ENCODE data around the gene ARHGEF19. TPM values are rescaled to one million over a fixed set of nuclear protein-coding genes. Genes with fewer than 3 reads are reported as not detected.

Gene ARHGEF19
- total and polyA plus RNA-seq, 2 of the 13 experiments (the other 11 are each of a cell fraction or from before 2014, with no cell fraction given), result 1.7 to 1.8 TPM

GRCh38 chr1:16206547-16207317, 5.7 kb downstream of the ARHGEF19 start (continued):
- TF ChIP-seq ZNF883 (CRISPR knock-in tag; IDR thresholded peaks at IDR 0.05; ENCODE audit: not compliant biosample characterization) (peak; percentile 67), ZNF724P (CRISPR knock-in tag; IDR thresholded peaks at IDR 0.05; ENCODE audit: borderline replicate concordance) (no peak), ZNF331 (CRISPR knock-in tag; IDR thresholded peaks at IDR 0.05) (0 out of 2 replicates have a peak, but pooled peaks have one; percentile 14), SNAI1 (CRISPR knock-in tag; IDR thresholded peaks at IDR 0.05; ENCODE audit: borderline replicate concordance) (no peak), ZBTB20 (CRISPR knock-in tag; IDR thresholded peaks at IDR 0.05; ENCODE audit: borderline replicate concordance, low read depth) (no peak), POLR2A (IDR thresholded peaks at IDR 0.05; ENCODE audit: insufficient read depth in 1 of 2, low read depth in 2 of 2, low read length in 2 of 2) (peak; percentile 74 to 94; a peak in 3 of 4 replicates), HNRNPK (IDR thresholded peaks at IDR 0.05; ENCODE audit: low read depth, low read length, poor library complexity, severe bottlenecking) (peak; percentile 57)
- TF ChIP-seq, protein P1, sequence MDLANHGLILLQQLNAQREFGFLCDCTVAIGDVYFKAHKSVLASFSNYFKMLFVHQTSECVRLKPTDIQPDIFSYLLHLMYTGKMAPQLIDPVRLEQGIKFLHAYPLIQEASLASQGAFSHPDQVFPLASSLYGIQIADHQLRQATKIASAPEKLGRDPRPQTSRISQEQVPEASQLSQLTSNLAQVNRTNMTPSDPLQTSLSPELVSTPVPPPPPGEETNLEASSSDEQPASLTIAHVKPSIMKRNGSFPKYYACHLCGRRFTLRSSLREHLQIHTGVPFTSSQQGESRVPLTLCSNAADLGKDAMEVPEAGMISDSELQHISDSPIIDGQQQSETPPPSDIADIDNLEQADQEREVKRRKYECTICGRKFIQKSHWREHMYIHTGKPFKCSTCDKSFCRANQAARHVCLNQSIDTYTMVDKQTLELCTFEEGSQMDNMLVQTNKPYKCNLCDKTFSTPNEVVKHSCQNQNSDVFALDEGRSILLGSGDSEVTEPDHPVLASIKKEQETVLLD (CRISPR knock-in tag; IDR thresholded peaks at IDR 0.05; ENCODE audit: low read depth), result peak; percentile 51; the same call in 1 of the 2 replicates

DNA sequence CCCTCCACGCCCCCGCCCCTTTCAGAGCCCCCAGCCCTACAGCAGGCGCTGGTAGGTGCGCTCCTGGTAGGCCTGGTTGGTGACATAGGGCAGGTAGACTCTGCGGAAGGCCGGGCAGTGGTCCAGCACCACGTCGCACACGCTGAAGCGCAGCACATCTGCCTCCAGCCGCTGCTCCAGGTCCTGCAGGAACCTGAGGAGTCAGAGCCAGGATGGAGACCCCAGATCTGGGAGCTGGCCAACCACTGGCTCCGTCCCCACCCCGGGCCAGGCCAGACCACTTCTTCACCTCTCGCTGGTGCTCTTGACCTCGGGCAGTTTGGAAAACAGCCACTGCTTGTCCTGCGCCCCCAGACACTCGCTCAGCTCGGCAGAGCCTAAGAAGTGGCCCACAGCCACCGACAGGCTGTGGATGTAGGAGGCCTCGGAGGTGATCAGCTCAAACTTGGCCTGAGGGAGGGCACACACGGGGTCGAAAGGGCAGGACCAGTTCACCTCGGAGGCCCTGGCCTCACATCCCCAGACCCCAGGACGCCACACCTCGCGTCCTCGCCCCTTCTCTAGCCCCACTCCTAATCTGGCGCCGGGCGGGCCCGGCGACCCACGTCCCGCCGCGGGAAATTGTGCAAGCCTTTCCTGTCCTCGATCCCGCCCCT, 6.4 kb downstream of the ARHGEF19 start:
- ChIA-PET POLR2A (interaction anchor here (1.1 to 1.7 kb wide), 7 partner anchors 11 to 161 kb away, joined by 3 to 19 read pairs (median 3); partner anchors contain the start of genes CPLANE2 and SZRD1), CTCF (ENCODE audit: low intra/inter-chr PET ratio, low total read pairs) (interaction anchor here (1.9 kb wide), 1 partner anchor 39 kb away, joined by 14 read pairs; no protein-coding TSS in a partner anchor)
- Histone ChIP-seq H3K79me2 (ENCODE audit: insufficient read depth, low read length) (no peaks in the 10 kb centered on the region), H4K20me1 (ENCODE audit: insufficient read depth, low read length) (no peaks in the 10 kb centered on the region), H3K27me3 (ENCODE audit: control insufficient read depth in 1 of 2, insufficient read depth in 2 of 2, low read length in 2 of 2) (peaks cover 7 to 29% of the 10 kb centered on the region in 2 experiments; a peak in 3 of 5 replicates), H3K4me3 (replicated peaks in 1 of 3; ENCODE audit: insufficient read depth in 1 of 3, low read depth in 2 of 3, low read length in 3 of 3) (peak overlapping the region; percentile 56 to 82 (median 61)), H3K36me3 (replicated peaks in 1 of 2; ENCODE audit: control insufficient read depth in 1 of 2, insufficient read depth in 2 of 2, low read length in 2 of 2) (no peaks in the 10 kb centered on the region), H3K4me2 (ENCODE audit: low read depth, low read length) (peak overlapping the region; percentile 86), H3K9ac (ENCODE audit: insufficient read depth, low read depth, low read length) (peak overlapping the region; percentile 61; the same call in 1 of the 2 replicates), H3K9me3 (ENCODE audit: low read length) (no peaks in the 10 kb centered on the region), H3K4me1 (ENCODE audit: insufficient read depth, low read length) (peaks cover 37% of the 10 kb centered on the region), H2AFZ (ENCODE audit: low read length) (no peak overlapping the region), H3K27ac (ENCODE audit: extremely low read length, insufficient read depth, low read length) (no peak overlapping the region)
- DNase-seq (ENCODE audit: low spot score) (no peak), FAIRE-seq (no peak), ATAC-seq (peak; percentile 30)
- 68% methylated on average over 12 of the region's 38 CpGs for WGBS (ENCODE audit: low lambda C conversion rate)
- intact Hi-C loops (cut with micrococcal nuclease; ENCODE audit: unreplicated experiment) (loop anchor here (1.0 to 2.0 kb wide), 2 partner anchors 31 to 38 kb away; partner anchors contain the start of gene CPLANE2), in situ Hi-C loops (cut with HindIII; ENCODE audit: extremely low pct_ligation_motif_present, low pct_unique_long_range_greater_than_20kb) (loop anchor here (5.0 kb wide), 1 partner anchor 36 kb away; no protein-coding TSS in a partner anchor)
- BruUV-seq (replicated peaks), result no TSS peak
- no peak for TF ChIP-seq ZNF777 (CRISPR knock-in tag; IDR thresholded peaks at IDR 0.05)
- no peak for TF ChIP-seq RORA (CRISPR knock-in tag; IDR thresholded peaks at IDR 0.05)
- TF ChIP-seq TFDP1 (CRISPR knock-in tag; IDR thresholded peaks at IDR 0.05; ENCODE audit: borderline replicate concordance), result peak; percentile 40; the same call in 1 of the 2 replicates
- peak; percentile 48 for TF ChIP-seq CEBPG (CRISPR knock-in tag; IDR thresholded peaks at IDR 0.05)
- no peak for TF ChIP-seq GTF2F1 (IDR thresholded peaks at IDR 0.05; ENCODE audit: low read length)
- TF ChIP-seq RARA (CRISPR knock-in tag; IDR thresholded peaks at IDR 0.05), result peak; percentile 29; the same call in 1 of the 2 replicates
- 0 out of 2 replicates have a peak, but pooled peaks have one; percentile 21 for TF ChIP-seq SMAD1 (CRISPR knock-in tag; IDR thresholded peaks at IDR 0.05; ENCODE audit: borderline replicate concordance, low read depth)
- TF ChIP-seq PHF8 (CRISPR knock-in tag; IDR thresholded peaks at IDR 0.05), result 0 out of 2 replicates have a peak, but pooled peaks have one; percentile 18
- 0 out of 2 replicates have a peak, but pooled peaks have one; percentile 11 for TF ChIP-seq ERF (CRISPR knock-in tag; IDR thresholded peaks at IDR 0.05)
- TF ChIP-seq ARHGAP35 (CRISPR knock-in tag; IDR thresholded peaks at IDR 0.05; ENCODE audit: borderline replicate concordance), result no peak
- peak; percentile 50; the same call in 1 of the 2 replicates for TF ChIP-seq MXD4 (CRISPR knock-in tag; IDR thresholded peaks at IDR 0.05)
- TF ChIP-seq ZC3H4 (CRISPR knock-in tag; IDR thresholded peaks at IDR 0.05; ENCODE audit: borderline replicate concordance), result no peak

All from HepG2 (cell line).